OCI-M2 (cell line): ENCODE data around the gene SASH1.

Source experiments
- DNase-seq: peaks from one replicate; lab custom pipeline; 2025; ENCODE audit not compliant: unreplicated experiment; lab: John Stamatoyannopoulos, UW

The SASH1 gene

GRCh38 chr6:148516617-148517016 lies 174.0 kb downstream of the SASH1 start:
- DNase-seq = no peak

DNA sequence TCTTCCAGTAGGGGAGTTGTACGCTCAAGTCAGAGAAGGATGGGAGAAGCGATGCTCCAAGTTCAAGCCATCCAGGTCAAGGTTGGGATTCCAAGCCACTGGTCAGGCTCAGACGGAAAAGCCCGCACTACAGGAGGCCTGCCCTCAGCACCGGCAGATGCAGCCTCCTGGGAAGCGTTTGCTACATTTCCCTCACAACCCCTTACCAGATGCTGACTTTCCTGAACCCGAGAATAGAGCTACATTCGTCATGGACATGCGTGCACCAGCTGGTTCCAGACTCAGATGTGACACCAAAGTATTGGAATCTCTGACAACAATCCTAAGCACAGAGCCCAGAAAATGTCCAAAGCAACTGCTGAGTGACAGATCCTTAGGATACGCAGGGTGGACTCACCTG lies 174.8 kb downstream of the SASH1 start:
- no peak for DNase-seq

- no peak for DNase-seq
Measured at GRCh38 chr6:148518511-148519156, 176.0 kb downstream of the SASH1 start.

- no peak for DNase-seq
Measured at GRCh38 chr6:148520109-148520841, 177.6 kb downstream of the SASH1 start.

GRCh38 chr6:148521158-148521557 lies 178.5 kb downstream of the SASH1 start:
- DNase-seq = no peak

GRCh38 chr6:148521586-148521985 lies 178.9 kb downstream of the SASH1 start:
- DNase-seq = no peak

DNA sequence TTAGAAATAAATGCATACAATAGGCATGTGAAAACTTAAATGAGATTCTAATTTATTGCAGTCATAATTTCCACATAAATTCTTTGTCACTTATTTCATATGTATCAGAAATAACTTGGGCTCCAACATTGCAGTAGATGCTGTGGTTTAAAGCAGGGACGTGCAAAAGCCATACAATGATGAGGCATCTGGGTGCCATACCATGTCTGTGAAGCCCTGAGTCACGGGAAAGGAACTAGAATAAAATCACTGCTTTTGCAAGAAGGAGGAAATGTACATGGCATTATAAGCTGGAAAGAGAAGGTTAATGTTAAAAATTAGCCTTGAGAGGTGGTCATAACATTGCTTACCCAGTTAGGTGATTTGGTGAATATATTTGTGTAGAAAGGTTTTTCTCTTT lies 180.4 kb downstream of the SASH1 start:
- DNase-seq = no peak

DNA sequence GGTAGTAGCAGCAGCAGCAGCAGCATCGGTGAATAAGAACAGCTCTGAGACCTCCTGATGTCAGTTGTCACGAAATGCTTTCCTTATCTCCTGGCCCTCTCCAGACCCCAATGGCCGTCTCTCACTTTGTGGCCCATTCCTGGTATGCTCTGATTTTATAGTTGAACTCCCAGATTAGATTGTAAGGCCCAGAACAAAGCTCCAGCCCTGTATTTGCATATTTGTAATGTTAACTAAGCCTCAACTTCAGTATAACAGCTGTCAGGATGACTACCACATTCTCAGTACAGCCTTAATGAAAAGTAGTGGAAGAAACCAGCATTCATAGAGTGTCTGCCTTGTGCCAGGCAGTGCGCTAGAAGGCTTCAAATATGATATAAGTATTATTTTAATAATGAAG lies 180.9 kb downstream of the SASH1 start:
- DNase-seq = no peak

DNA sequence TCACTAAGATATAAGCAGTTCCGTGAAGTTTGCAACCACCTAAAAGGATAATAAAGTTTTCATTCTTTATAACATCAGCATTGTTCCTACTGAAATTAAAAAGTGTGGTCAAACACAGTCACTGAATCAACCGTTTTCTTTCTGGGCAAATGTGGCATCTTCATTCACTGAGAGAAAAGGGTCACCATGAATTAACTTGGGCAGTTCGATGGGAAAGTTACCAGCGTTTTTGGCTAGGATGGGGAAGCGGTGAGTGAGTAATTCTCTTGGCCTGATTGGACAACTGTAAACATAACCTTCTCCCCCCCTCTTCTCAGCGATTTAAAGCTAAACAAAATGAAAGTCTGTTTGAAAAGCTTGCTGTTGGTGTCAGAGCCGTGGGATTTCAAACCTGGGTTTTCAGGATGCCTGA lies 181.8 kb downstream of the SASH1 start:
- DNase-seq = no peak

- no peak for DNase-seq
Measured at GRCh38 chr6:148524976-148525375, 182.3 kb downstream of the SASH1 start.

- no peak for DNase-seq
Measured at GRCh38 chr6:148525453-148525852, 182.8 kb downstream of the SASH1 start.

GRCh38 chr6:148526145-148526544 lies 183.5 kb downstream of the SASH1 start:
- DNase-seq = no peak

- DNase-seq = no peak
Measured at GRCh38 chr6:148528292-148528691, 185.7 kb downstream of the SASH1 start.

- no peak for DNase-seq
Measured at GRCh38 chr6:148529010-148529409, 186.4 kb downstream of the SASH1 start.

DNA sequence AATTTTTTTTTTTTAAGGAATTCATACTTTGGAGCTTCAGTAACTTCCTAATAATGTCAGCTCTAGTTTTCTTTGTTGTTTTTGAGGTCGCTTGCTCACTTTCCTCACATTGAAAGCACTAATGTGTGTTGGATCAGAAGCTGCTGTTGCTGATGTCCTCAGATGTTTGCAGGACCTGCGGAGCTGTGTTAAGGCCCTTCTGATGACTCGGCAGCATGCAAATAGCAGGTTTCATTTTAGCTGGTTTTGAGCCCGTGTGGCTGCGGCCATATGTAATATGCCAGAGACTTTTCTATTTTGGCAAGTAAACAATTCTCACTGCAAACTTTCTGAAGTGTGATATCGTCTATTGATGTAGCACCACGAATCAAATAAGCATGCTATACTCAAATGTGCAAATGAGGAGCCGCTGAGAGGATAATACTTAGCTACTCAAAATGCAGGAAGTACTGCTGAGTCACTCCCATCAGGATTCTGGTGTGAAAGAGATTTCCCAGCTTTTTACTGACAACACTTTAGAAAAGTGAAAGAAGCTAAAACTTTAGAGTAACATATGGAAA lies 187.8 kb downstream of the SASH1 start:
- DNase-seq = no peak

DNA sequence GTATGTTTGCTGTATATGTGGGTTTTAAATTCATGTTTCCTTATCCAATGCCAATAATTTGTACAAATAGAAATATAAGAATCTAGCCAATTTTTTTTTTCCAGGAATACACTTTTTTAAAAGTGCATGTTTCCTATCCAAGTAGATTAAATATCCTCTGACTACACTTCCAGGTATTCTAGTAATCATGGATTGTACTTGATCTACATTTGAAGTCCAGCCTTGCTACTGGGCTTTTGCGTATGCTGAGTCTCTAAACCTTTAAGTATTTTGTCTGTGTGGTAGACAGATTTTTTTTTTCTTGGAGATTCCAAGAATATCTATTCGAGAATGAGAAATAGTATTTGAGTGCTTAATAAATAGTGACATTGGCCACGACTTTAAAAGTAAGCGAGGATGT lies 188.3 kb downstream of the SASH1 start:
- no peak for DNase-seq

DNA sequence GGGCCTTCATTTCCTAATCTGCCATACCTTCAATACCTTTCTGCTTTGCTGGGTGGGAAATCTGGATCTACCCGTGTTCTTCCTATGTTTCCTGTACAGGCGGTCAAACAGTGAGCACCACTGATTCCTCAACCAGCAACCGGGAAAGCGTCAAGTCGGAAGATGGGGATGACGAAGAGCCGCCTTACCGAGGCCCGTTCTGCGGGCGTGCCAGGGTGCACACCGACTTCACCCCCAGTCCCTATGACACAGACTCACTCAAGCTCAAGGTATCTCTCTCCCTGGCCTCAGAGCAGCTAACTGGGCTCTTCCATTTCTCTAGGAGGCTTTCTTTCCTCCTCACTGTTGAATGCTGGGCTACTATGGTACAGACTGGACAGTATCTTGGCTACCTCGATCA lies 190.1 kb downstream of the SASH1 start:
- no peak for DNase-seq

GRCh38 chr6:148533309-148534107 lies 190.9 kb downstream of the SASH1 start:
- DNase-seq = no peak

DNA sequence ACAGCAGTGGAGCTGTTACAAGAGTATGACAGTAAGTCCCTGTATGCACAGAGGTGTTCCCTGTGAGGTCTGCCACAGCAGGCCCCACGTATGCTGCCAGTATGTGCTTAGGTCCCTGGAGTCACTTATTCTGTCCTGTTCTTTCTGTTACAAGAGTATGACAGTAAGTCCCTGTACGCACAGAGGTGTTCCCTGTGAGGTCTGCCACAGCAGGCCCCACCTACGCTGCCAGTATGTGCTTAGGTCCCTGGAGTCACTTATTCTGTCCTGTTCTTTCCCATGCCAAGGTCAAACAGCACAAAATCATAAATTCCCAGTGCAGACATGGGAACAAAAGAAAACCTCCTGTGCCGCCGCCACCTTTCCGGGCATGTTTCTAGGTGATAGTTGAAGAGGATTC lies 192.2 kb downstream of the SASH1 start:
- no peak for DNase-seq

DNA sequence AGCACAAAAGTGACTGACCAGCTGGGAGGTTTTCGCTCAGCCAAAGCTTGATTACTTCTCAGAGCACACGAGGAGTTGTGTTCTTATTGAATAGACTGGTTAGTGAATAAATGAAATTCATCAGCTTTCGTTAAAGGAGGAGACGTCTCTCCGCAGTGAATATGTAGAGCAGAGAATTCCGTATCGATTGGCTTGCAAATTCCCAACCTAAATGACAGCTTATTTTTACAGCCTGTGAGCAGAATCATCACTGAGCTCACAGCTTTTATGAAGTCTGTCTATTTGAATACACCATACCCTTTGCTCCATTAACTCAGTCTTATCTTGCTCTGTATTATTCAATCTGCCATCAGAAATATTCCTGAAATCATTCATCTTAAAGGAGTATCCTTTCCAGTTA lies 192.7 kb downstream of the SASH1 start:
- DNase-seq = no peak

DNA sequence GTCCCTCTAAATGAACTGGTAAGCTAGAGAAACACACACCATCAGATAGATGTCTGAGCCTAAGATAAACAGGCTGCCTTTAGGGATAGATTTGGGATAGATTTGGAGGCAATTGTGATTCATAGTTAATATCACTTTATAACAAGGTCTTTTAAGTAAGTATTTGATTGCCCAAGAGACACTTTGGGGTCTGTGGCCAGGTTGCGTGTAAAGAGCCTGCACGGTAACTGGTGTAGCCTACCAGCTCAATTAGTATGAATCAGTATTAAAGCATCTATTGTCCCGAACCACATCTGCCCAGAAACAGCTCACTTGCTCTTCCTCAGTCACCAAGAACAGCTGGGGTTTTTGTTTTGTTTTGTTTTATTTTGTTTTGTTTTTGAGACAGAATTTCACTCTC lies 193.3 kb downstream of the SASH1 start:
- no peak for DNase-seq
